ENCODE measurements around the gene RAB8B. TPM values are rescaled to one million over a fixed set of nuclear protein-coding genes. Genes with fewer than 3 reads are reported as not detected.

Gene RAB8B
- total RNA-seq, 4 donors from 2014 or later, result 24.9 to 93.8 (median 56.0) TPM

- no peak for TF ChIP-seq CTCF (IDR thresholded peaks at IDR 0.05; ENCODE audit: low read depth)
These were observed 36.0 kb downstream of the RAB8B start for GRCh38 chr15:63225381-63225780.

GRCh38 chr15:63226155-63226883 lies 36.9 kb downstream of the RAB8B start:
- no peak for TF ChIP-seq CTCF (IDR thresholded peaks at IDR 0.05; ENCODE audit: low read depth)

- TF ChIP-seq CTCF (IDR thresholded peaks at IDR 0.05; ENCODE audit: low read depth), result no peak
These were observed 37.6 kb downstream of the RAB8B start for GRCh38 chr15:63226966-63227401.

- TF ChIP-seq CTCF (IDR thresholded peaks at IDR 0.05; ENCODE audit: low read depth), result no peak
These were observed 38.3 kb downstream of the RAB8B start for GRCh38 chr15:63227689-63228088.

GRCh38 chr15:63231206-63231605 lies 41.8 kb downstream of the RAB8B start:
- TF ChIP-seq CTCF (IDR thresholded peaks at IDR 0.05; ENCODE audit: low read depth), result no peak

- TF ChIP-seq CTCF (IDR thresholded peaks at IDR 0.05; ENCODE audit: low read depth), result no peak
These were observed 42.3 kb downstream of the RAB8B start for GRCh38 chr15:63231706-63232105.

- no peak for TF ChIP-seq CTCF (IDR thresholded peaks at IDR 0.05; ENCODE audit: low read depth)
These were observed 43.0 kb downstream of the RAB8B start for GRCh38 chr15:63232405-63232804.

All from subcutaneous adipose tissue (tissue), 4 donors.